Activated CD8-positive, alpha-beta memory T cell treated with anti-CD3 and anti-CD28 coated beads, Interleukin-2, amount 10 ng/mL, durations not matched to agents 7 days and 5 days (primary cell): Measurements from ENCODE around the gene CEP43. TPM values are rescaled to one million over a fixed set of nuclear protein-coding genes. Genes with fewer than 3 reads are reported as not detected.
A peak's percentile ranks its signal among the peaks of the same experiment; 100 is the strongest.

Experiments
- ATAC-seq: fragments of 150-1000 bp; cut with Tn5 transposase; one replicate; pipeline ENCODE4 v1.10.0; 2021; ENCODE audit warnings: moderate library complexity
- CTCF ChIA-PET: fragments of 350-600 bp; sonication (Branson Sonifier 250); formaldehyde crosslinking; loops from one replicate; lab custom pipeline; 2021; ENCODE audit warnings: antibody characterized with exemption; lab: Charles Lee
- DNase-seq: peaks from one replicate; pipeline ENCODE4 v3.0.0-alpha.2; 2020
- H3K27ac Mint-ChIP-seq: one replicate; pipeline ENCODE4 v1.8.0; 2021; ENCODE audit warnings: mild to moderate bottlenecking, mixed read lengths
- H3K27me3 Mint-ChIP-seq: one replicate; pipeline ENCODE4 v1.8.0; 2021; ENCODE audit warnings: mixed read lengths
- H3K36me3 Mint-ChIP-seq: one replicate; pipeline ENCODE4 v1.8.0; 2021; ENCODE audit warnings: mild to moderate bottlenecking, mixed read lengths
- H3K4me1 Mint-ChIP-seq: one replicate; pipeline ENCODE4 v1.8.0; 2021; ENCODE audit warnings: mixed read lengths
- H3K4me3 Mint-ChIP-seq: one replicate; pipeline ENCODE4 v1.8.0; 2021; ENCODE audit warnings: mild to moderate bottlenecking, moderate library complexity, mixed read lengths
- H3K9me3 Mint-ChIP-seq: one replicate; pipeline ENCODE4 v1.8.0; 2022; ENCODE audit warnings: low read depth, mixed read lengths
- total RNA-seq, 2 experiments: library from RNA; stranded (reverse); gene quantifications; one replicate each; pipeline ENCODE4 v1.2.3, GENCODE V29; 2021

Gene CEP43
- total RNA-seq, 2 experiments from 2014 or later = 28.2 to 35.6 TPM

GRCh38 chr6:166956444-166957086, 42.6 kb upstream of the CEP43 start, which contains the start of gene RNASET2:
RNASET2 (minus strand) TSS chr6:166956550; CDS start chr6:166956182, 368 bp downstream.
- H3K4me1 Mint-ChIP-seq = peaks cover 55% of the 10 kb centered on the region
- H3K27ac Mint-ChIP-seq = peak within 1 kb of the TSS; percentile 91
- CTCF ChIA-PET = interaction anchor here (0.8 to 3.5 kb wide), 9 partner anchors 15 to 394 kb away, joined by 3 to 12 read pairs (median 4); partner anchors contain the start of gene CEP43
- H3K36me3 Mint-ChIP-seq = peaks cover 4% of the 10 kb centered on the region
- peak; percentile 87 for ATAC-seq
- DNase-seq = peak; percentile 98
- peak within 1 kb of the TSS; percentile 80 for H3K4me3 Mint-ChIP-seq
- H3K9me3 Mint-ChIP-seq = no peaks in the 10 kb centered on the region
- H3K27me3 Mint-ChIP-seq = no peaks in the 10 kb centered on the region

DNA sequence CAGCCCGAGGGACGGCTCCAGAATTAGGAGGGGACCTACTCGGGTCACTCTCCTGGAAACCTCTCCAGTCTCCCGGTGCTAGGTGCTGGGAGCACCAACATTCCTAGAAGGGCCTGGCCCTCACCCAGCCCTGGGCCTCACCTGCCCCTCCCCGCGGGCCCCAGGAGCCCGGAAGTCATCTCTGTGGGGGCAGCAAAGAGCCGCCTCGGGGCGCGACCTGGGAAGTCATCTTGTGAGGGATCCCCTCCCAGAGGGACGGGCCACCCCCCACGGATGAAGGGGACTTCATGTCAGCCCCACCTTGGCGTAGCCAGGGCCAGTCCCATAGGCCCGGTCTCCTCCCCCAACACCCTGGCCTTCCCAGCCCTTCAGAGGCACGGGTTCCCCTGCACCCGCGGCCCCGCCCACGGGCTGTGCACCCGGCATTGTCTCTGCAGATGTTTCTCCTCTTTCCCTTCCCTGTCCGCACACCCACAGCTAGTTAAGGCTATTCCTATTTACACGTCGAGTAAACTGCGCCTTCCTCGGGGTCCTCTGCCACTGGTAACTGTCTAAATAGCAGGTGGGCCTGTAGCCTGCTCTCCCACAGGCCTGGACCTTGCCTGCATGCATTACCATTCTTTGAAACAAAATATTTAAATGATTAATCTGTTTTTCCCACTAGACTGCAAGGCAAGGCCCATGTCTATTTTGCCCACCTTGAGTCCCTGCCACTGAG, 42.0 kb upstream of the CEP43 start:
- peaks cover 4% of the 10 kb centered on the region for H3K36me3 Mint-ChIP-seq
- H3K27ac Mint-ChIP-seq = peak overlapping the region; percentile 91
- peaks cover 49% of the 10 kb centered on the region for H3K4me1 Mint-ChIP-seq
- peak; percentile 48 for ATAC-seq
- peak overlapping the region; percentile 80 for H3K4me3 Mint-ChIP-seq
- no peaks in the 10 kb centered on the region for H3K9me3 Mint-ChIP-seq
- CTCF ChIA-PET = interaction anchor here (0.9 to 3.5 kb wide), 8 partner anchors 14 to 195 kb away, joined by 3 to 12 read pairs (median 4); partner anchors contain the start of gene CEP43
- peak; percentile 77 for DNase-seq
- H3K27me3 Mint-ChIP-seq = no peaks in the 10 kb centered on the region

DNA sequence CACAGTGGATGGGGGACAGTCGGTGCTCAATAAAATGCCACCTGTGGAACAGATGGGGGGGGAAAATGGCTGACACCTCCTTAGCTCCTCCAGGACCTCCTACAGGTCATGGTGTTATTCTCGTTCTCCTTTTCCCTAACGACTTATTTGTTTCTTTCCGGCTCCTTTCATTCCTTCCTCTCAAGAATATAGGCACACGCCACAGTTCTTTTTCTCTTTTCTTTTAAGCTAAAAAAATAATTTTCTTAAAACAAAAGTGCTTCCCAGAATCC, 41.5 kb upstream of the CEP43 start:
- H3K36me3 Mint-ChIP-seq = peaks cover 6% of the 10 kb centered on the region
- CTCF ChIA-PET = interaction anchor here (1.1 to 3.5 kb wide), 3 partner anchors 32 to 164 kb away, joined by 4 to 12 read pairs (median 5); partner anchors contain the start of gene CEP43
- ATAC-seq (no peak), DNase-seq (no peak)
- peaks cover 2% of the 10 kb centered on the region for H3K9me3 Mint-ChIP-seq
- peaks cover 46% of the 10 kb centered on the region for H3K4me1 Mint-ChIP-seq
- H3K27ac Mint-ChIP-seq = peak overlapping the region; percentile 91
- peak overlapping the region; percentile 80 for H3K4me3 Mint-ChIP-seq
- no peaks in the 10 kb centered on the region for H3K27me3 Mint-ChIP-seq

DNA sequence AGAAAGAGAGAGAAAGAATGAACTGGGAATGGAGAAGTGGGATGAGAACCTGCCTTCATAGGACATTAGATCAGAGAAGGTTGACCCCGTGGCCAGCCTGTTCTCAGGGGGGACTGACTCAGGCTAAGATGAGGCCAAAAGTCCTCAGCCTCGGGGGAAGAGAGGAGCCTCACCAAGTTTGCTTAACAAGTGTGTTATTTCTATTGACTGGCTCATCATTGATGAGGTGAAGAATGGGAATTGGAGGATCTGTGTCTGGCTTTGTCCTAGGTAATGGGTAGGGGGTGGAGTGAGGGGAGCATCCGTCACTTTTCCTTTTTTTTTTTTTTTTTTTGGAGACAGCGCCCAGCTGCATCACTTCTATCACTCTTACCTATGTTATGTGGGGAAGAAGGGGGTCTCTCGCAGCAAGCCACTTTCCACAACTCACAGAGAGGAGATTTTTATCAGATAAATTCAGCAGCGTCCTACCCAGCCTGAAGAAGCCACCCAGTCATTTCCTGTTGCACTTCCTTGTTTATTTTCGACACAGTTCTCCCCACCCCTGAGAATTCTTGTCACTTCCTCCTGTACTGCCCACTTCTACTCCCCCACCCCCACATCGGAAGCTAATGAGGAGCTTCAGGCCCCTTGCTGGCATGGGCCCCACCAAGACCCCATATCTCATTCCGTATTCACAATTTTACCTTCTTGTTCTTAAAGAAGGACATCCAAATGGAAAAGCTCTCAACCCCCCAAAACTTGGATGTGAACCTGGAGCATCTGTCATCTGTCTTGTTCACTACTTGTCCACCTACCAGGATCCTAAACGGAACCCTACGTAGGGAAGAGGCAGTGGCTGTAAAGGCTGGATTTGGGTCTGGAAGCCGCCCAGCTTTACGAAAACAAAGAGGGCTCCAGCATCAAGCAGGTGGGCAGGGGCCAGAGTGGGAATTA, 40.0 kb upstream of the CEP43 start:
- Mint-ChIP-seq H3K36me3 (peaks cover 6% of the 10 kb centered on the region), H3K4me3 (peak overlapping the region; percentile 69), H3K4me1 (peaks cover 40% of the 10 kb centered on the region), H3K27ac (peak overlapping the region; percentile 89), H3K27me3 (no peaks in the 10 kb centered on the region), H3K9me3 (peaks cover 8% of the 10 kb centered on the region)
- ATAC-seq = peak; percentile 21
- CTCF ChIA-PET = interaction anchor here (0.7 to 1.1 kb wide), 4 partner anchors 8 to 84 kb away, joined by 3 to 4 read pairs (median 4); no protein-coding TSS in a partner anchor
- peak; percentile 72 for DNase-seq

DNA sequence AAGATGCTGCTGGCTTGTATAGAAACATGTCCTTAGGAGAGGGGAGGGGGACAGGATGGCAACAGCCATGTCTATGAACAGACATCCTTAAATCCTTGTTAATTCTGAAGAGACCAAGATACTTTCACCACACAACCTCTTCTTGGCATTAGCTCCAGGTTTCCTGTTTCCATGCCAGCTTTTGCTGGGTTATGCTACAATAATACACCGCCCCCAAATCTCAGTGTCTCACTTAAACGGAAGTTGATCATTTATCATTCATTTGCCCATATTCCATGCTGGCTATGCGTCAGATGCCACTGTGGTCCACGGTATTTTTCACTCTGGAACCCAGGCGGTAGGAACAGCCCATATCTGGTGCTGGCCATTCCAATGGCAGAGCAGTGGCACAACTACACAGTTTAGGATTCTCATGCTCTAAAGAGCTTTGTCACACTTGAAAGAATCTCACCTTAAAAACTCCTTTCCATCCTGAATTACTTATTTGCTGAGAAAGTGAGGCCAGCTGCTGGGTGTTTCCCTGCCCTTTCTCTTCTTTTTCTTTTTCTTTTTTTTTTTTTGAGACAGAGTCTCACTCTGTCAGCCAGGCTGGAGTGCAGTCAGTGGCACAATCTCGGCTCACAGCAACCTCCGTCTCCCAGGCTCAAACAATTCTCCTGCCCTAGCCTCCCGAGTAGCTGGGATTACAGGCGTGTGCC, 39.1 kb upstream of the CEP43 start:
- CTCF ChIA-PET = interaction anchor here (0.7 to 1.3 kb wide), 6 partner anchors 9 to 83 kb away, joined by 3 to 5 read pairs (median 4); no protein-coding TSS in a partner anchor
- ATAC-seq (no peak), DNase-seq (no peak)
- H3K27me3 Mint-ChIP-seq = no peaks in the 10 kb centered on the region
- peaks cover 11% of the 10 kb centered on the region for H3K9me3 Mint-ChIP-seq
- peaks cover 5% of the 10 kb centered on the region for H3K36me3 Mint-ChIP-seq
- peaks cover 36% of the 10 kb centered on the region for H3K4me1 Mint-ChIP-seq
- H3K4me3 Mint-ChIP-seq = no peak overlapping the region
- H3K27ac Mint-ChIP-seq = peak overlapping the region; percentile 89

DNA sequence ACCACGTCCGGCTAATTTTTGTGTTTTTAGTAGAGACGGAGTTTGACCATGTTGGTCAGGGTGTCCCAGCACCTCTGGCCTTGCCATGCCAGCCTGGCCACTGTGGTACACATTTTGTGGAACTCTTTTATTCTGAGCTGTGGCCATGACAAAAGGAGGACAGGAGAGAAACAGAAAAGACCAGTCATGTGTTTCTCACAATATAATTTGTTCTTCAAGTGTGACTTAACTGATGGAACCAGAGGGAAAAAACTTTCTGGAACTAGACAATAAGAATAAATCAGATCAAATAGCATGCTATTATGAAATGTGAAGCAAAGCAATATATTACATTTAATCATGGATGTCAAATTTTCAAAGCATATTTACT, 38.6 kb upstream of the CEP43 start:
- Mint-ChIP-seq H3K27ac (no peak overlapping the region), H3K4me3 (no peak overlapping the region), H3K27me3 (no peaks in the 10 kb centered on the region), H3K36me3 (peaks cover 4% of the 10 kb centered on the region), H3K9me3 (peaks cover 12% of the 10 kb centered on the region), H3K4me1 (peaks cover 31% of the 10 kb centered on the region)
- ATAC-seq = no peak
- CTCF ChIA-PET = interaction anchor here (1.1 to 1.3 kb wide), 2 partner anchors 9 to 30 kb away, joined by 3 to 5 read pairs; no protein-coding TSS in a partner anchor
- no peak for DNase-seq

- no peak for DNase-seq
- CTCF ChIA-PET = no interaction called here
- H3K27ac Mint-ChIP-seq = peak overlapping the region; percentile 25
- ATAC-seq = no peak
- H3K4me1 Mint-ChIP-seq = peaks cover 9% of the 10 kb centered on the region
- H3K27me3 Mint-ChIP-seq = no peaks in the 10 kb centered on the region
- H3K36me3 Mint-ChIP-seq = peaks cover 43% of the 10 kb centered on the region
- H3K4me3 Mint-ChIP-seq = no peak overlapping the region
- H3K9me3 Mint-ChIP-seq = peaks cover 21% of the 10 kb centered on the region
Observed at GRCh38 chr6:166966268-166966667, 32.9 kb upstream of the CEP43 start.

- Mint-ChIP-seq H3K36me3 (peaks cover 61% of the 10 kb centered on the region), H3K4me3 (no peak overlapping the region), H3K27ac (no peak overlapping the region), H3K27me3 (no peaks in the 10 kb centered on the region), H3K4me1 (peaks cover 9% of the 10 kb centered on the region), H3K9me3 (peaks cover 12% of the 10 kb centered on the region)
- ATAC-seq = no peak
- no peak for DNase-seq
- CTCF ChIA-PET = interaction anchor here (1.1 kb wide), 1 partner anchor 18 kb away, joined by 3 read pairs; no protein-coding TSS in a partner anchor
Observed at GRCh38 chr6:166969390-166970002, 29.7 kb upstream of the CEP43 start.

- DNase-seq = no peak
- Mint-ChIP-seq H3K9me3 (peaks cover 10% of the 10 kb centered on the region), H3K27me3 (no peaks in the 10 kb centered on the region), H3K4me3 (no peak overlapping the region), H3K27ac (no peak overlapping the region), H3K36me3 (peaks cover 65% of the 10 kb centered on the region), H3K4me1 (peaks cover 9% of the 10 kb centered on the region)
- CTCF ChIA-PET = no interaction called here
- ATAC-seq = no peak
Observed at GRCh38 chr6:166970091-166970490, 29.1 kb upstream of the CEP43 start.

- Mint-ChIP-seq H3K4me3 (no peak overlapping the region), H3K27me3 (no peaks in the 10 kb centered on the region), H3K36me3 (peaks cover 66% of the 10 kb centered on the region), H3K9me3 (peaks cover 9% of the 10 kb centered on the region), H3K4me1 (peaks cover 9% of the 10 kb centered on the region), H3K27ac (no peak overlapping the region)
- DNase-seq (no peak), ATAC-seq (no peak)
- CTCF ChIA-PET = no interaction called here
Observed at GRCh38 chr6:166970776-166971175, 28.4 kb upstream of the CEP43 start.

DNA sequence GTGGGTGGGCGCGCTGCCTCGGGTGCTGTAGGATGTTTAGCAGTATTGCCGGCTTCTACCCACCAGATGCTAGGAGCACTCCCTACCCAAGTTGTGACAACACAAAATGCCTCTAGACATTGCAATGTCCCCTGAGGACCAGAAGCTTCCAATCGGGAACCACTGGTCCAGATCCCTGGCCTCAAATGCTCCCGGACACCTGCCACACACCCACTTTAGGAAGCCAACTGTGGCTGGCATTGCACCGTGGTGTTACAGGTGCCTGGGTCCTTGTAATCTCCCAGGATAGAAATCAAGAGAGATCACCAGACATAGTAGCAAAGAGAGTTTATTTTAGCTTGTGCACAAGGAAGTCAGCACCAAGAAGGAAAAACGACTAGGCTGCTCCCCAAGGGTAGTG, 27.9 kb upstream of the CEP43 start:
- Mint-ChIP-seq H3K4me3 (no peak overlapping the region), H3K27ac (no peak overlapping the region)

GRCh38 chr6:166972101-166972500, 27.1 kb upstream of the CEP43 start:
- H3K36me3 Mint-ChIP-seq = peaks cover 63% of the 10 kb centered on the region
- no peak overlapping the region for H3K27ac Mint-ChIP-seq
- no peak overlapping the region for H3K4me3 Mint-ChIP-seq
- no peak for DNase-seq
- no peak for ATAC-seq
- no peaks in the 10 kb centered on the region for H3K27me3 Mint-ChIP-seq
- peaks cover 4% of the 10 kb centered on the region for H3K9me3 Mint-ChIP-seq
- peaks cover 9% of the 10 kb centered on the region for H3K4me1 Mint-ChIP-seq
- CTCF ChIA-PET = interaction anchor here (0.8 to 0.9 kb wide), 2 partner anchors 16 to 197 kb away, joined by 3 read pairs; partner anchors contain the start of gene RNASET2

More for the DNA sequence above, 27.9 kb upstream of the CEP43 start:
- ATAC-seq (no peak), DNase-seq (no peak)
- Mint-ChIP-seq H3K9me3 (peaks cover 9% of the 10 kb centered on the region), H3K27me3 (no peaks in the 10 kb centered on the region), H3K4me1 (peaks cover 9% of the 10 kb centered on the region), H3K36me3 (peaks cover 64% of the 10 kb centered on the region)
- CTCF ChIA-PET = interaction anchor here (0.8 to 0.9 kb wide), 2 partner anchors 15 to 196 kb away, joined by 3 read pairs; partner anchors contain the start of gene RNASET2
